ENCODE results near the gene RNASET2.

The RNASET2 gene

DNA sequence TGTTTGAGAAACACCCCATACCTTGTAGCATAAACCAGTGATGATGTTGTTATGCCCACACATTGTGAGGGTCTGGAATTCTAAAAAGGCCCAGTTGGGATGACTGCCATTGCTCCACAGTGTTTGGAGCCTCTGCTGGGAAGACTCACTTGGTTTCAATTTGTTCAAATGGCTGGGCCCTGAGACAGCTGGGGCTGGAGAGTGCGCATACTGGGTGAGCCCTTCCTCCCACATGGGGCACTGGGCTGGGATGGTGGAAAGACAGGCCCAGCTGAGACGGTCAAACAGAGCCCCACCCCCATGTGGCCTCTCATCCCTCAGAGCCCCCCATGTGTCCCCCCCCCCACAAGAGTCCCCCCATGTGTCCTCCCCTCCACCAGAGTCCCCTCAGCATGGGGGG lies 20.3 kb upstream of the RNASET2 start:
- Histone ChIP-seq H3K36me3 (ENCODE audit: control insufficient read depth, insufficient read depth, low read length) (no peaks in the 10 kb centered on the region), H3K27ac (ENCODE audit: low read depth, low read length) (no peak overlapping the region), H4K5ac (ENCODE audit: low read length) (no peak overlapping the region), H3K4me1 (ENCODE audit: control insufficient read depth, low read depth, low read length) (no peaks in the 10 kb centered on the region), H4K8ac (ENCODE audit: low read depth, low read length) (no peak overlapping the region), H3K4me2 (ENCODE audit: low read length) (no peak overlapping the region), H3K56ac (ENCODE audit: low read length) (no peak overlapping the region), H3K27me3 (ENCODE audit: insufficient read depth, low read length, poor library complexity) (no peaks in the 10 kb centered on the region), H3K18ac (ENCODE audit: low read length) (no peak overlapping the region), H3K4me3 (ENCODE audit: low read length) (no peak overlapping the region), H3K23ac (ENCODE audit: low read length) (no peak overlapping the region), H3K79me1 (ENCODE audit: low read length) (no peaks in the 10 kb centered on the region), H3K9ac (ENCODE audit: low read length) (no peak overlapping the region), H2BK15ac (replicated peaks; ENCODE audit: low read depth) (no peak overlapping the region), H2AK5ac (ENCODE audit: low read length) (no peak overlapping the region), H3K79me2 (ENCODE audit: control insufficient read depth, insufficient read depth, low read length) (no peaks in the 10 kb centered on the region), H3K4ac (ENCODE audit: low read depth, low read length) (no peak overlapping the region), H2BK120ac (ENCODE audit: low read depth, low read length) (no peak overlapping the region), H2BK5ac (ENCODE audit: low read length) (no peak overlapping the region)
- WGBS (ENCODE audit: extremely low coverage, insufficient coverage, low lambda C conversion rate): no CpG with 5 or more reads among the region's 2 CpGs
- no peak for DNase-seq

DNA sequence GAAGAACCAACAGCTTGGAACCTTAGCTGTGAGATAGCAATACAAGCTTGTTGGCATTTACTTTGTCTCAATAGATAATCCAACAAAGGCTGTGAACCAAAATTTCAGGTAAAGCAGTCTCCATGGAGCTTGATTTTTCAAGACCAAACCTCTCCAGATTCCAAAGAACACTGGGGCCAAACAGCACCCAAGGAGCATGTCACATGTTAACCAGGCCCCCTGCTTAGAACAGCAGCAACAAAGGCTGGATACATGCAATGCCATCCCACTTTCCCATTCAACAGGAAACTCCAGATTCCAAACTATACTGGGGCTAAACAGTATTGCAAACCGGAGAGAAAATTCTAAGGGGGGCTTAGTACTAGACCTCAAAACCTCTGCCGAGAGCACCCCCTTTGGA lies 15.8 kb upstream of the RNASET2 start:
- no CpG with 5 or more reads among the region's 2 CpGs for WGBS (ENCODE audit: extremely low coverage, insufficient coverage, low lambda C conversion rate)
- H3K4ac ChIP-seq (ENCODE audit: low read depth, low read length): no peak overlapping the region
- no peak overlapping the region for H3K4me2 ChIP-seq (ENCODE audit: low read length)
- H3K9ac ChIP-seq (ENCODE audit: low read length): no peak overlapping the region
- no peak overlapping the region for H4K5ac ChIP-seq (ENCODE audit: low read length)
- H3K27ac ChIP-seq (ENCODE audit: low read depth, low read length): no peak overlapping the region
- H2BK15ac ChIP-seq (replicated peaks; ENCODE audit: low read depth): no peak overlapping the region
- H3K23ac ChIP-seq (ENCODE audit: low read length): no peak overlapping the region
- no peak overlapping the region for H4K8ac ChIP-seq (ENCODE audit: low read depth, low read length)
- no peak for DNase-seq
- H2AK5ac ChIP-seq (ENCODE audit: low read length): no peak overlapping the region
- no peaks in the 10 kb centered on the region for H3K27me3 ChIP-seq (ENCODE audit: insufficient read depth, low read length, poor library complexity)
- H2BK5ac ChIP-seq (ENCODE audit: low read length): no peak overlapping the region
- no peaks in the 10 kb centered on the region for H3K36me3 ChIP-seq (ENCODE audit: control insufficient read depth, insufficient read depth, low read length)
- H3K79me1 ChIP-seq (ENCODE audit: low read length): no peaks in the 10 kb centered on the region
- H3K4me1 ChIP-seq (ENCODE audit: control insufficient read depth, low read depth, low read length): no peaks in the 10 kb centered on the region
- no peaks in the 10 kb centered on the region for H3K79me2 ChIP-seq (ENCODE audit: control insufficient read depth, insufficient read depth, low read length)
- H3K4me3 ChIP-seq (ENCODE audit: low read length): no peak overlapping the region
- no peak overlapping the region for H3K56ac ChIP-seq (ENCODE audit: low read length)
- no peak overlapping the region for H2BK120ac ChIP-seq (ENCODE audit: low read depth, low read length)
- no peak overlapping the region for H3K18ac ChIP-seq (ENCODE audit: low read length)

DNA sequence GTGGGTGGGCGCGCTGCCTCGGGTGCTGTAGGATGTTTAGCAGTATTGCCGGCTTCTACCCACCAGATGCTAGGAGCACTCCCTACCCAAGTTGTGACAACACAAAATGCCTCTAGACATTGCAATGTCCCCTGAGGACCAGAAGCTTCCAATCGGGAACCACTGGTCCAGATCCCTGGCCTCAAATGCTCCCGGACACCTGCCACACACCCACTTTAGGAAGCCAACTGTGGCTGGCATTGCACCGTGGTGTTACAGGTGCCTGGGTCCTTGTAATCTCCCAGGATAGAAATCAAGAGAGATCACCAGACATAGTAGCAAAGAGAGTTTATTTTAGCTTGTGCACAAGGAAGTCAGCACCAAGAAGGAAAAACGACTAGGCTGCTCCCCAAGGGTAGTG lies 14.9 kb upstream of the RNASET2 start:
- no CpG with 5 or more reads among the region's 8 CpGs for WGBS (ENCODE audit: extremely low coverage, insufficient coverage, low lambda C conversion rate)
- no peak overlapping the region for H4K8ac ChIP-seq (ENCODE audit: low read depth, low read length)
- DNase-seq: no peak
- H2BK5ac ChIP-seq (ENCODE audit: low read length): no peak overlapping the region
- no peak overlapping the region for H2AK5ac ChIP-seq (ENCODE audit: low read length)
- no peaks in the 10 kb centered on the region for H3K79me1 ChIP-seq (ENCODE audit: low read length)
- no peak overlapping the region for H3K27ac ChIP-seq (ENCODE audit: low read depth, low read length)
- H3K4me2 ChIP-seq (ENCODE audit: low read length): no peak overlapping the region
- H2BK120ac ChIP-seq (ENCODE audit: low read depth, low read length): no peak overlapping the region
- no peak overlapping the region for H3K56ac ChIP-seq (ENCODE audit: low read length)
- H2BK15ac ChIP-seq (replicated peaks; ENCODE audit: low read depth): no peak overlapping the region
- H3K4me1 ChIP-seq (ENCODE audit: control insufficient read depth, low read depth, low read length): no peaks in the 10 kb centered on the region
- H3K79me2 ChIP-seq (ENCODE audit: control insufficient read depth, insufficient read depth, low read length): no peaks in the 10 kb centered on the region
- no peak overlapping the region for H3K23ac ChIP-seq (ENCODE audit: low read length)
- H3K4ac ChIP-seq (ENCODE audit: low read depth, low read length): no peak overlapping the region
- H3K18ac ChIP-seq (ENCODE audit: low read length): no peak overlapping the region
- H3K9ac ChIP-seq (ENCODE audit: low read length): no peak overlapping the region
- no peaks in the 10 kb centered on the region for H3K36me3 ChIP-seq (ENCODE audit: control insufficient read depth, insufficient read depth, low read length)
- no peaks in the 10 kb centered on the region for H3K27me3 ChIP-seq (ENCODE audit: insufficient read depth, low read length, poor library complexity)
- H3K4me3 ChIP-seq (ENCODE audit: low read length): no peak overlapping the region
- H4K5ac ChIP-seq (ENCODE audit: low read length): no peak overlapping the region

DNA sequence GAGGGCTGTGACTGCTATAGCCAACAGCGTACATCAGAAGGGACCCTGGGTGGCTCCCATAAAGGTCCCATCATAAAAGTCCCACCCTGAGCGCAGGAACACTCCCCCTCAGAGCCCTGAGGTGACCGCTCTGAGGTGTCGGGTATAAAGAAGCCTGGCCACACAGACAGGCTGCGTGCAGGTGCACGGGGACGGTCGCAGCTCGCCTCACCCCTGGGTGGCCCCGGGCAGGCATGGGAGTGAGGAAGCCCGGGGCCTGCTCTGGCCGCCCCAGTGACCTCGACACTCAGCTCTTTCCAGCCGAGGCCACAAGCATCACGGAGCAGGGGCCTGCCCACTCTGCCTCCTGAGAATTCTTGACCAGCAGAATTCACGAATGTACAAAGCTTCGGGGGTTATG lies 14.4 kb upstream of the RNASET2 start:
- no peak overlapping the region for H3K27ac ChIP-seq (ENCODE audit: low read depth, low read length)
- H3K4me1 ChIP-seq (ENCODE audit: control insufficient read depth, low read depth, low read length): no peaks in the 10 kb centered on the region
- H3K4ac ChIP-seq (ENCODE audit: low read depth, low read length): no peak overlapping the region
- no peak overlapping the region for H2AK5ac ChIP-seq (ENCODE audit: low read length)
- no peaks in the 10 kb centered on the region for H3K79me2 ChIP-seq (ENCODE audit: control insufficient read depth, insufficient read depth, low read length)
- no peaks in the 10 kb centered on the region for H3K36me3 ChIP-seq (ENCODE audit: control insufficient read depth, insufficient read depth, low read length)
- no peak overlapping the region for H3K4me2 ChIP-seq (ENCODE audit: low read length)
- no peaks in the 10 kb centered on the region for H3K27me3 ChIP-seq (ENCODE audit: insufficient read depth, low read length, poor library complexity)
- no peaks in the 10 kb centered on the region for H3K79me1 ChIP-seq (ENCODE audit: low read length)
- no peak overlapping the region for H2BK120ac ChIP-seq (ENCODE audit: low read depth, low read length)
- H2BK5ac ChIP-seq (ENCODE audit: low read length): no peak overlapping the region
- no peak for DNase-seq
- no peak overlapping the region for H3K18ac ChIP-seq (ENCODE audit: low read length)
- no peak overlapping the region for H4K5ac ChIP-seq (ENCODE audit: low read length)
- H4K8ac ChIP-seq (ENCODE audit: low read depth, low read length): no peak overlapping the region
- WGBS (ENCODE audit: extremely low coverage, insufficient coverage, low lambda C conversion rate): no CpG with 5 or more reads among the region's 17 CpGs
- H2BK15ac ChIP-seq (replicated peaks; ENCODE audit: low read depth): no peak overlapping the region
- no peak overlapping the region for H3K56ac ChIP-seq (ENCODE audit: low read length)
- no peak overlapping the region for H3K4me3 ChIP-seq (ENCODE audit: low read length)
- no peak overlapping the region for H3K23ac ChIP-seq (ENCODE audit: low read length)
- no peak overlapping the region for H3K9ac ChIP-seq (ENCODE audit: low read length)

DNA sequence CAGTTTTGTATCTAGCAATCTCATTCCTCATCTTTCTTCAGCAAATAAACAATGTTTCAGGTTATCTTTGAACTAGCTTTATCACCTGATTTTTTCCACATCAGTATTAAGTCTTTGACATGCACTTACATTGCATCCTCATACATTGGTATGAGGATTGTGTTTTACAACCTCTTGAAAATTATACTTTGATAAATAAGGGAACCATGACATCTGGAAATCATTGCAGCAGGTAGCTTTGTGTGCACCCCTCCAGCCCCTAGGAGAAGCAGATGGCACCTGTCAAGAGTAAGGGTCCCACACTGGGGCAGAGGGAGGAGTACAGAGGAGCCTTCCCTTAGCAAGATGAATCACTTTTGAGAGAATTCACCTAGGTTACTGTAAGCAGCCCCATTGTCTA lies 13.7 kb upstream of the RNASET2 start:
- no peaks in the 10 kb centered on the region for H3K36me3 ChIP-seq (ENCODE audit: control insufficient read depth, insufficient read depth, low read length)
- H3K4ac ChIP-seq (ENCODE audit: low read depth, low read length): no peak overlapping the region
- H3K23ac ChIP-seq (ENCODE audit: low read length): no peak overlapping the region
- no peaks in the 10 kb centered on the region for H3K79me2 ChIP-seq (ENCODE audit: control insufficient read depth, insufficient read depth, low read length)
- no peak overlapping the region for H3K4me3 ChIP-seq (ENCODE audit: low read length)
- no peak overlapping the region for H4K8ac ChIP-seq (ENCODE audit: low read depth, low read length)
- H2BK15ac ChIP-seq (replicated peaks; ENCODE audit: low read depth): no peak overlapping the region
- no peak overlapping the region for H3K4me2 ChIP-seq (ENCODE audit: low read length)
- H3K79me1 ChIP-seq (ENCODE audit: low read length): no peaks in the 10 kb centered on the region
- H3K9ac ChIP-seq (ENCODE audit: low read length): no peak overlapping the region
- no peaks in the 10 kb centered on the region for H3K27me3 ChIP-seq (ENCODE audit: insufficient read depth, low read length, poor library complexity)
- H3K18ac ChIP-seq (ENCODE audit: low read length): no peak overlapping the region
- H2BK5ac ChIP-seq (ENCODE audit: low read length): no peak overlapping the region
- H3K4me1 ChIP-seq (ENCODE audit: control insufficient read depth, low read depth, low read length): no peaks in the 10 kb centered on the region
- H3K56ac ChIP-seq (ENCODE audit: low read length): no peak overlapping the region
- H2AK5ac ChIP-seq (ENCODE audit: low read length): no peak overlapping the region
- DNase-seq: no peak
- no peak overlapping the region for H2BK120ac ChIP-seq (ENCODE audit: low read depth, low read length)
- H4K5ac ChIP-seq (ENCODE audit: low read length): no peak overlapping the region
- no peak overlapping the region for H3K27ac ChIP-seq (ENCODE audit: low read depth, low read length)

DNA sequence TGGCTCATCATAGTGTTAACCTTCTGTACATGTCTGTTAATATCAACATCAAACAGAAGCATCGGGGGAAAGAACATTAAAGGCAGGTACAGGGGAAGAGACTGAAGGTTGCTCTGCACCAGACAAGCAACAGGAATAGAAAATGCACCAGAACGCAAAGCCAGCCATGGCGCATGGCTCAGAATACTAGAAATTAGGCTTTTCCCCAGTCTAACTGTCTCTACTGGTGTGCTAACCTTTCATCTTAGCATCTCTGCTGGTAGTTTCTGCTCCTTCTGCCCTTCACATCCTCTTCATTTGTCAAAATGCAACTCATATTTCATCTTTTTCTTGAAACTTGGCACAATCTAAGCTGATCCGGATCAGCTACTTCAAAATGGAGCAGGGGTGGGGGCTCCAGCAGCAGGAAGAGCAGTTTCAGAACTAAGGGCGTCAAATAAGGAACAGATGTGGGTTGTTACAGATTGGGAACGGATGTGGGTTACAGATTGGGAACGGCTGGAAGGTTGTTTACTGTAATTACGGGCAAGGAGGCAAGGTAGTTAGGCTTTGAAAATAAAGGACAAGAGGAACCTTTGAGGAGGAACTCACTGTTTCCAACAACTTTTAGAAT lies 13.1 kb upstream of the RNASET2 start:
- Histone ChIP-seq H4K8ac (ENCODE audit: low read depth, low read length) (no peak overlapping the region), H3K9ac (ENCODE audit: low read length) (no peak overlapping the region), H3K4me3 (ENCODE audit: low read length) (no peak overlapping the region), H3K79me2 (ENCODE audit: control insufficient read depth, insufficient read depth, low read length) (no peaks in the 10 kb centered on the region), H3K36me3 (ENCODE audit: control insufficient read depth, insufficient read depth, low read length) (no peaks in the 10 kb centered on the region), H3K56ac (ENCODE audit: low read length) (no peak overlapping the region), H3K27ac (ENCODE audit: low read depth, low read length) (no peak overlapping the region), H2AK5ac (ENCODE audit: low read length) (no peak overlapping the region), H2BK15ac (replicated peaks; ENCODE audit: low read depth) (no peak overlapping the region), H3K79me1 (ENCODE audit: low read length) (no peaks in the 10 kb centered on the region), H3K4me1 (ENCODE audit: control insufficient read depth, low read depth, low read length) (no peaks in the 10 kb centered on the region), H3K4ac (ENCODE audit: low read depth, low read length) (no peak overlapping the region), H4K5ac (ENCODE audit: low read length) (no peak overlapping the region), H3K4me2 (ENCODE audit: low read length) (no peak overlapping the region), H3K27me3 (ENCODE audit: insufficient read depth, low read length, poor library complexity) (no peaks in the 10 kb centered on the region), H3K18ac (ENCODE audit: low read length) (no peak overlapping the region), H2BK5ac (ENCODE audit: low read length) (no peak overlapping the region), H2BK120ac (ENCODE audit: low read depth, low read length) (no peak overlapping the region), H3K23ac (ENCODE audit: low read length) (no peak overlapping the region)
- no CpG with 5 or more reads among the region's 8 CpGs for WGBS (ENCODE audit: extremely low coverage, insufficient coverage, low lambda C conversion rate)
- no peak for DNase-seq

Measured in mesendoderm (in vitro differentiated cells).